Renal pelvis (tissue), 4 donors: Measurements from ENCODE around the gene UROC1. TPM values are rescaled to one million over a fixed set of nuclear protein-coding genes. Genes with fewer than 3 reads are reported as not detected.
"Not testable (repeated sequence)": the region's sequence is repeated elsewhere in the genome, so short reads cannot be mapped to it uniquely, and the experiment has no call there.

Experiments used
- DNase-seq: peaks from one replicate; pipeline ENCODE4 v3.0.0-alpha.2; 2013
- polyA plus RNA-seq, 3 donors: library from polyadenylated mRNA; unstranded; fragments of 120-200 nt; gene quantifications; one replicate each; pipeline ENCODE4 v1.2.1, GENCODE V29; 2013; ENCODE audit not compliant: insufficient read length in 3 of 3

Gene UROC1
- polyA plus RNA-seq, 3 donors = 0.06 to 0.19 (median 0.13) TPM

GRCh38 chr3:126534716-126535115 lies 17.1 kb upstream of the UROC1 start:
- DNase-seq = not testable (repeated sequence)

DNA sequence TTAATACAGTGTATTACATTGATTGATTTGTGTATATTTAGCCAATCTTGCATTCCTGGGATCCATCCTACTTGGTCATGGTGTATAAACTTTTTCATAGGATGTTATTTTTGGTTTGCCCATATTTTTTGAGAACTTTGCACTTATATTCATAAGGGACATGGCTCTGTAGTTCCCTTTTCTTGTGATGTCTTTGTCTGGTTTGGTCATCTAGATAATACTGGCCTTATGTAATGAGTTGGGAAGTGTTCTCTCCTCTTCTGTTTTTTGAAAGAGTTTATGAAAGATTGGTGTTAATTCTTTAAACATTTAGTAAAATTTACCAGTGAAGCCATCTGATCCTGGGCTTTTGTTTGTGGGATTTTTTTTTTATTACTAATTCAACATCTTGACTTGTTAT lies 15.9 kb upstream of the UROC1 start:
- no peak for DNase-seq

GRCh38 chr3:126531051-126531330 lies 13.4 kb upstream of the UROC1 start:
- DNase-seq = no peak

DNA sequence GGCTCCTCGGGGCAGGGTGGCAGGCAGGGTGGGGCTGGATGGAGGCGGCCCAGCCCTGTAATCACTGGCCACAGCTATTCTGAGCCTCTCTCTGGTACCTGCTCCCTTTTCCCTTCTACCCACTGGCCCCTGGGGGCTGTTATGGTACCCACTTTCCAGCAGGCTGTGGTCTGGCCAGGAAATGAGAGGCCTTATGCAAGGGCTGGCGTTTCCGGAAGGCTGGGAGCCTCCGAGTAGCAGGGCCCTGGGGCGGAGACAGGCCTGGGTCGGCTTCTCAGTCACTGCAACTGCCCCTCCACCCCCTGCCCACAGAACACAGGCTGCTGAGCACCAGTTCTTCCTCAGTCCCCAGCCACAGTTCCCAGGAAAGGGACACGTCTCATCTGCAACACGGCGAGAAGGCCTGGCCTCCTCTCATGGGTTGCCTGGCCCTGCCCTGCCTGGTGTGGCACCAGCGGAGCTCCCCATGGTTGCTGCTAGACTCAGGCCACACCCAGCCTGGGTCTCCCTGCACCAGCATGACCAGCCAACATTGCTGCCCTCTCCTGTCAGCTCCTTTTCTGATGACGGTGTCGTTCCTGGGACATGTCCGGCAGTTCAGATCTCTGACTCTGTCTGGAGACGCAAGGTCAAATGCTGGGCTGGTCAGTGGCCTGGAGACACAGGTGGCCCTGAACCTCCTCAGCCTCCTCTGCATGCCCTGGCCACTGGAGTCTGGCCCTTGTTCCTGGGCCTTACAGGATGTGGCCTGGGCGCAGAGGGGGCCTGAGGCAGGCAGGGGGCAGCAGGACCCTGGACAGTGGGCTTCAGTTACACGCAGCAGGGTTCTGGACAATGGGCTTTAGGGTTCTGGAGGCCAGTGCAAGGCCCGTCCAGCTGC lies 12.8 kb upstream of the UROC1 start:
- DNase-seq = no peak

DNA sequence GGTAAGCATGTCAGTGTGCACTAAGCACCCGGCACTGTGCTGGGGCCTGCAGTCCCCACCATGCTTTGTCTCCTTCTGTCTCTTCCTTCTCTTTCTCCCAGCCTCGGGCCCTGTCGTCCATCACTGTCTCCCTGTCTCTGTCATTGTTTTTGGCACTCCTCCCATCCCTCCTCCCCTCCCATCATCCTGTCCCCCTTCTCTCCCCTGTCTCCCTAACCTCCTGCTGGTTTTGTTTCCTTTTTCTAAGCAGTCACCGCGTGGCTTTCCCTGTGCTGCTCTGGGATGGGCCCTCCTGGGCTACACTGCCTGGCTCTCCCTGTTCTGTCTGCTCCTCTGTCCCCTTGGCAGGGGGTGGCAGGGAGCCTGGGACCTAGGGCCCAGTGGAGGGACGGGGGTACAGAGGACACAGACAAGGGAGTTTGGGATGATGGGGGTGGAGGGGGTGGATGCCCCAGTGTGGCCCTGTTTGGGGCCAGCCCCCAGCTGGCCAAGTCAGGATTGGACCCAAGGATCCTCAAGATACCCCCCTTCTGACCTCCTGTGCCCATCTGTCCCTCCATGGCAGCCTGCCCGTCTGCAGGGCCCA lies 12.1 kb upstream of the UROC1 start:
- no peak for DNase-seq

DNA sequence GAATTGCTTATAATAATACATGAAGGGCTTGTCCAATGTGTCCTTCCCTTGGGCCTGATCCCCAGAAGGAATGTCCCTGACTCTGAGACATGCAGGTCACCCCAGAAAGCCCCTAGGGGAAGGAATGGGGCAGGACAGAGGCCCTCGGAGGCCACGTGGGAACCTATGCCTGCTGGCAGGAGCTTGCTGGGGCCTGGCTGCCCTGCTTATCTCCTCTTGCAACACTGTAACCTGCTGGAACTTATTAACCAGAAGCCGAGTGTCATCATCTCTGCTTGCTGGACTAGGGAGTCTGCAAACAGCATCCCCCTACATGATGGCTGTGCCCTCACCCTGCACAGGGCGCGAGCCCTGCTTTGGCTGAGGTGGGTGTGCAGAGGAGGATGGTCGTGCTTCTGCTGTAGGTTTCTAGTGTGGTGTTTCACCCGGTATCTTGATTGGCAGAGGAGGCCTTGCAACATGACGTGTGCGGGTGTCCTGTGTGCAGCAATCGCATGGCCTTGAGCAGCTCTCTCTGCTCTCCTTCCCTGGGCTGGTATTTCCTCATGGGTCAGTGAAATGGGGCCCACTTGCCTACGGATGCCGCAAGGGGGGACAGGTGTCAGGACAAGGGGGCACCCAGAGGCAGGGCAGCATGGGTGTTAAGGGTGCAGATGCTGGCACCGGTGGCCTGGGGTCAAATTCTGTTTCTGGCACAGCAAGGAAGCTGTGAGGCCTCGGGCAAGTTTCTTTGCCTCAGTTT lies 11.4 kb upstream of the UROC1 start:
- DNase-seq = no peak

- DNase-seq = no peak
These were observed 10.8 kb upstream of the UROC1 start for GRCh38 chr3:126528419-126528799.

GRCh38 chr3:126527455-126528211 lies 10.1 kb upstream of the UROC1 start:
- DNase-seq = no peak

- no peak for DNase-seq
These were observed 9.4 kb upstream of the UROC1 start for GRCh38 chr3:126527006-126527405.

DNA sequence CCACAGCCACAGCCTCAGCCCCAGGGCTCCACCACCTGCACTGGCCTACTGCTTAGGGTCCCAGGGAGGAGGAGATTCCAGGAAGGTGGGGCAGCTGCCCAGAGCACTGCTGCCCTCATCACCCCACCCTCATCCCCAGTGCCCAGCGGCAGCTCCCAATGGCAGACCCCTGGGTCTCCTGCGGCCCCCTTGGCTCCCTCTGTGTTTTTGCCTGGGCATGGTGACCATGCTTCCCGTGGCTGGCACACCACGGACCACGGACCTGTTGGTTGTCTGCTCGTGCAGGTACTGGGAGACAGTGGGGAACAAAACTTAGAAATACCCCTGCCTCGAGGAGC lies 9.1 kb upstream of the UROC1 start:
- no peak for DNase-seq

DNA sequence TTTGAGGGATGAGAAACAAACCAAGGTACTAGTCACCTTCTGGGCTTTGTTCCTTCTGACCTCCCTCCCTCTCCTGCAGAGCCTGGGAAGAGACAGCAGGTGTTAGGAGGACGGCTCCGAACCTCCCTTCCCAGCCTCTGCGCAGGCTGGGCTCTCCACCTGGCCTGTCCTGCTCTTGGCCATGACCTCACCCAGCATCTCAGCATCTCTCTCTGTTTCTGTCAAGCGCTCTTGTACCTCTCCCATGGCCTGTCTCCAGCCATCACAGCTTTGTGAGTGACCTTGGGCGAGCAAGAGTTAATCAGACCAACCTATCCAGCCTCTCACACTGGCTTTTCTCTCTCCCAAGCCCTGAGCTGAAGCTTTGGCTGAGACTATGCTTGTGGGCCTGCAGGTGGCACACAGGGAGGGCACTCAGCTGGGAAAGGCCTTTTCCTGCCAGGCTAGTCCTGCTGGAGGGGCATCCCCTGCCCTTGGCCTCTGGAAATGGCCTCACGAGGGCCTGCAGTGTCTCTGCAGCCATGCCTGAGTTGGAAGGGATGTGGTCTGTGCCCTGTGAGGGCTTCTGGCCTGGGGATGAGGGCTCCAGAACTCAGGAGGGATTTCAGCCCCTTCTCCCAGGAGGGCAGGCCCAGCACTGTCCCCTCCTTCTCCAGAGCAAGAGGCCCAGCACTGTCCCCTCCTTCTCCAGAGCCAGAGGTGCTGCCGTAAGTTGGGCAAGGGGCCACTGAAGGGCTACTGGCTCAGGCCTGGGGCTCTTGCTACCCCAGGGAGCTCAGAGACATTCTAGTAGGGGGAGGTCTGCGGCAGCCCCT lies 8.5 kb upstream of the UROC1 start:
- no peak for DNase-seq

GRCh38 chr3:126525091-126525852 lies 7.7 kb upstream of the UROC1 start:
- DNase-seq = no peak

GRCh38 chr3:126524429-126524988 lies 6.9 kb upstream of the UROC1 start:
- no peak for DNase-seq

GRCh38 chr3:126523745-126524428 lies 6.3 kb upstream of the UROC1 start, which contains the start of gene CHST13:
Gene CHST13 (plus strand): TSS chr3:126524155. CDS start chr3:126524333, 178 bp downstream.
- DNase-seq = peak; percentile 46

- no peak for DNase-seq
These were observed 4.8 kb upstream of the UROC1 start for GRCh38 chr3:126522363-126522788.

GRCh38 chr3:126521122-126521891 lies 3.7 kb upstream of the UROC1 start:
- no peak for DNase-seq

DNA sequence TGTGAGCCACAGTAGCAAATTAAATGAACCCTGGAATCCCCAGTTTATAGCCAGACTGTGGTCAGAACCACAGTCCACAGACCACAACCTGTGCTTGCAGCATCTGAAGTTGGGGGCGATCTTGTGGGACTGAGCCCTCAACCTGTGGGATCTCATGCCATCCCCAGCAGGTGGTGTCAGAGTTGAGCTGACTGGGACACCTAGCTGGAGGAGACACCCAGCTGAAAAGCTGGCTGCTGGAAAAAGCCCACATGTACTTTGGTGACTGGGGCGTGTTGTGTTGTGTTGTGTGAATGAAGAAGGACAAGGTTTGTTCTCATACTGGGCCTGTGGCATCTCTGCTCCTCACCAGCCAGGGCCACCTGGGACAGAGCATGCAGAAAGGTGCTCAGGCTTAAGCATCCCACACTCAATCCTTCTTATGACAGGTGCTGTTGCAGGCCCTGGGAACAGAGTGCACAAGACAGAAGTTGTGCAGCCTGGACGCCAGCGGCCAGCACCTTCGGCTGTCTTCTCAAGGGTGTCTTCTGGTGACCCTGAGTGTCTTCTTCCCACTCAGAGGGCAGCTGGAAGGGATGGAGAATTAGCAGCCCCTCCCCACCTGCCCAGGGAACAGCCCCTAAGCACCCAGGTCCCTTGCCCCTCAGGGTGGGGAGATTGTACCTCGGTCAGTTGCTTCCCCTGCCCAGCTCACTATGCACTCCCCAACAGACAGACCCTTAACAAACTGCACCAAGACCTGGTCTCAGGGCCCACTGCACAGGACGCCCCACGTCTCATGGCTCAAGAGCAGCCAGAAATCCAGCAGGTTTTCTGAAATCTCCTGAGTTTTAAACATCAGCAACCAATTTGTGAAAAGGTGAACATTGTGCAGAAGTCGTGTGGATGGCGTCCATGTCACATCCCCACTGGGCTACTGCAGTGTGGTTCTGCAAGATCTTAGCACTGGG lies 2.2 kb upstream of the UROC1 start:
- no peak for DNase-seq

GRCh38 chr3:126518779-126519177 lies 1.2 kb upstream of the UROC1 start:
- no peak for DNase-seq
